GM23248 (cell line): Measurements from ENCODE around the gene UBP1.

Source experiments
- EZH2 ChIP-seq: fragments of 200-600 bp; sonication (generic); IDR thresholded peaks from 2 replicates; pipeline ENCODE4 v1.6.1; 2018; ENCODE audit warnings: antibody characterized with exemption, mild to moderate bottlenecking; ENCODE audit not compliant: insufficient read depth, poor library complexity, severe bottlenecking
- EZH2phosphoT487 ChIP-seq: fragments of 200-600 bp; sonication (generic); IDR thresholded peaks from 2 replicates; pipeline ENCODE4 v1.6.1; 2018; ENCODE audit warnings: antibody characterized with exemption, moderate library complexity, mild to moderate bottlenecking, low read depth; ENCODE audit not compliant: insufficient read depth

DNA sequence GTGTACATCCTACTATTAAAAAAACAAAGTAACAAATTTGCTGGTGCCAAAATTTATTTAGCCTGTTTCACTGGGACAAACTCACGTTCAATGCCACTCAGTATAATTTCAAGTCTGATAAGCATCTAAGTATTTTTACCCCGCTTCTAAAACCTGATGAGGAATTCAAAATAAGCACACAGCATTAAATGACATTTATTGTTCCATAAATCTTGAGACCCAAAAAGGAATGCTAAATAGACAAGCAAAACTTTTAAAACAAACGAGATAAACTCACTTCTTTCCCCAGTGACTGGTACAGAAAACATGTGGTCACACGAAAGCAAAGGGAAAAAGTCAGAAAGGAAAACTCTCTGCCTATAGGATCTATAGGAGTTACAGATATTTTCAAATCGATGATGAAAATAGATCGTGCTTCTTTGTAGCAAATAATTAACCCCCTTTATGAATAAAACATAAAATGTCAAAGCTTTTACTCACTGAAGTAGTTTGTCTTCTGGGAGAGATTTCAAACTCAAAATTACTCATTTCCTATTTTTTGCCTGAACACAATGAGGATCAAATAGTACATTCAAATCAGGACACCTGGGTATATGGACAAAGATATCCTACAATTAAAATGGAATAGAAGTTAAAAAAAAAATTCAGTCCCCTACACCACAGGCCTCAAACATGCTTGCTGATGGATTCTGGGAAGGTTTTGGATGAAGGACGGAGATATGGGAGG, 51.7 kb downstream of the UBP1 start:
- TF ChIP-seq EZH2phosphoT487 (no peak), EZH2 (no peak)
